Right atrium auricular region (tissue), 2 donors: ENCODE results near the gene SGO1. TPM values are rescaled to one million over a fixed set of nuclear protein-coding genes. Genes with fewer than 3 reads are reported as not detected.

Experiments
- DNase-seq: peaks from one replicate; pipeline ENCODE4 v3.0.0-alpha.2; 2019; ENCODE audit warnings: low spot score
- H3K27ac ChIP-seq, 2 donors: fragments of 200-600 bp; sonication (generic); 1 replicate in 1 of 2; 2 replicates in 1 of 2; pipeline ENCODE4 v1.5.1; 2016 to 2019
- H3K27me3 ChIP-seq, 2 donors: fragments of 200-600 bp; sonication (generic); one replicate each; pipeline versions ENCODE4 v1.5.1 to v1.6.0; 2017 to 2019
- H3K36me3 ChIP-seq: fragments of 200-600 bp; sonication (generic); one replicate; pipeline ENCODE4 v1.5.1; 2016
- H3K4me1 ChIP-seq, 2 donors: fragments of 200-600 bp; sonication (generic); one replicate each; pipeline versions ENCODE4 v1.5.1 to v1.6.0; 2017 to 2019
- H3K4me3 ChIP-seq, 2 donors: fragments of 200-600 bp; sonication (generic); 1 replicate in 1 of 2; 2 replicates in 1 of 2; pipeline ENCODE4 v1.5.1; 2017 to 2019; ENCODE audit warnings: mild to moderate bottlenecking in 1 of 2, moderate library complexity in 1 of 2
- H3K9me3 ChIP-seq, 2 donors: fragments of 200-600 bp; sonication (generic); one replicate each; pipeline ENCODE4 v1.5.1; 2019
- total RNA-seq, 2 donors: library from RNA; depleted of rRNA; stranded (reverse); fragments of >200 nt; gene quantifications; one replicate each; pipeline ENCODE4 v1.1.0, GENCODE V29; 2016
- TF ChIP-seq, protein P1 (sequence below), 2 donors: fragments of 200-600 bp; sonication (generic); IDR thresholded peaks; one replicate each; pipeline ENCODE4 v1.5.1; 2019; ENCODE audit warnings: antibody characterized with exemption in 2 of 2

SGO1 gene
- total RNA-seq, 2 donors from 2014 or later = 0.63 TPM; not detected in 1

GRCh38 chr3:20141316-20141715 lies 44.7 kb downstream of the SGO1 start:
- TF ChIP-seq, protein P1, sequence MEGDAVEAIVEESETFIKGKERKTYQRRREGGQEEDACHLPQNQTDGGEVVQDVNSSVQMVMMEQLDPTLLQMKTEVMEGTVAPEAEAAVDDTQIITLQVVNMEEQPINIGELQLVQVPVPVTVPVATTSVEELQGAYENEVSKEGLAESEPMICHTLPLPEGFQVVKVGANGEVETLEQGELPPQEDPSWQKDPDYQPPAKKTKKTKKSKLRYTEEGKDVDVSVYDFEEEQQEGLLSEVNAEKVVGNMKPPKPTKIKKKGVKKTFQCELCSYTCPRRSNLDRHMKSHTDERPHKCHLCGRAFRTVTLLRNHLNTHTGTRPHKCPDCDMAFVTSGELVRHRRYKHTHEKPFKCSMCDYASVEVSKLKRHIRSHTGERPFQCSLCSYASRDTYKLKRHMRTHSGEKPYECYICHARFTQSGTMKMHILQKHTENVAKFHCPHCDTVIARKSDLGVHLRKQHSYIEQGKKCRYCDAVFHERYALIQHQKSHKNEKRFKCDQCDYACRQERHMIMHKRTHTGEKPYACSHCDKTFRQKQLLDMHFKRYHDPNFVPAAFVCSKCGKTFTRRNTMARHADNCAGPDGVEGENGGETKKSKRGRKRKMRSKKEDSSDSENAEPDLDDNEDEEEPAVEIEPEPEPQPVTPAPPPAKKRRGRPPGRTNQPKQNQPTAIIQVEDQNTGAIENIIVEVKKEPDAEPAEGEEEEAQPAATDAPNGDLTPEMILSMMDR (IDR thresholded peaks at IDR 0.05) = no peak
- Histone ChIP-seq H3K27me3 (no peaks in the 10 kb centered on the region), H3K9me3 (no peaks in the 10 kb centered on the region), H3K36me3 (peaks cover 5% of the 10 kb centered on the region), H3K27ac (peak overlapping the region in 1 of 2 donors; percentile 22), H3K4me3 (no peak overlapping the region), H3K4me1 (peaks cover 0 to 6% of the 10 kb centered on the region in 2 donors)
- no peak for DNase-seq

GRCh38 chr3:20140881-20141280 lies 45.1 kb downstream of the SGO1 start:
- Histone ChIP-seq H3K4me1 (peaks cover 0 to 6% of the 10 kb centered on the region in 2 donors), H3K9me3 (no peaks in the 10 kb centered on the region), H3K36me3 (peaks cover 5% of the 10 kb centered on the region), H3K27ac (no peak overlapping the region), H3K4me3 (no peak overlapping the region), H3K27me3 (no peaks in the 10 kb centered on the region)
- TF ChIP-seq, protein P1 (IDR thresholded peaks at IDR 0.05) = no peak
- DNase-seq = no peak

DNA sequence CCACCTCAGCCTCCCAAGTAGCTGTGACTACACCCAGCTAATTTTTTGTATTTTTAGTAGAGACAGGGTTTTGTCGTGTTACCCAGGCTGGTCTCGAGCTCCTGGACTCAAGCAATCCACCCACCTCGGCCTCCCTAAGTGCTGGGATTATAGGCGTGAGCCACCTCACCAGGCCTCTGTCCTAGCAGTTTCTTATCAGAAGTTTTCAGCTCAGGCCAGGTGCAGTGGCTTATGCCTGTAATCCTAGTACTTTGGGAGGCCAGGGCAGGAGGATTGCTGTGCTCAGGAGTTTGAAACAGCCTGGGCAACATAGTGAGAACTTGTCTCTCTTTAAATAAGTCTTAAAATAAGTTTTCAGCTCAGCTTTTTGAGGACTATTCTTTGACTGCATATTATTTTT lies 48.4 kb downstream of the SGO1 start:
- TF ChIP-seq, protein P1 (IDR thresholded peaks at IDR 0.05) = no peak
- no peak overlapping the region for H3K27ac ChIP-seq
- no peak overlapping the region for H3K4me3 ChIP-seq

DNA sequence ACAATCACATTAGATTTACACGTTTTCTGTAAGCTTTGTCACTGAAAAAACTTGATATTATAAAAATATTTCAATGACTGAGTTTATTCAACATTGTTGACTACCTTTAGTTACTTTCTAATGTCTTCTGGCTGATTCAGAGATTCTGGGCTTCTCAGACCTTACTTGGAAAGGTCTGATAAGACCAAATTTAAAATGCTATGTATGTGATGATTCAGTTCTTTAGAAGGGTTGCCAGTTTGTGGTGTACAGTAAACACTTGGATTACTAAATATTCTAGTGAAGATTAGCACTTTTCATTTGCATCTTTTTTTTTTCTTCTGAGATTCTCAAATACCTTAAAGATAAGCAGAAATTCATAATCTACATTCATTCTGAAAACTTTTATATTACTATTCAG lies 49.8 kb downstream of the SGO1 start:
- no peaks in the 10 kb centered on the region for H3K27me3 ChIP-seq
- no peak for DNase-seq
- H3K27ac ChIP-seq = no peak overlapping the region
- TF ChIP-seq, protein P1 (IDR thresholded peaks at IDR 0.05) = no peak
- H3K36me3 ChIP-seq = no peaks in the 10 kb centered on the region
- H3K4me1 ChIP-seq = peaks cover 0 to 1% of the 10 kb centered on the region in 2 donors
- H3K4me3 ChIP-seq = no peak overlapping the region
- H3K9me3 ChIP-seq = no peaks in the 10 kb centered on the region

More for the DNA sequence above, 48.4 kb downstream of the SGO1 start:
- no peaks in the 10 kb centered on the region for H3K9me3 ChIP-seq
- no peaks in the 10 kb centered on the region for H3K27me3 ChIP-seq
- DNase-seq = no peak
- peaks cover 0 to 6% of the 10 kb centered on the region in 2 donors for H3K4me1 ChIP-seq
- peaks cover under 1% of the 10 kb centered on the region for H3K36me3 ChIP-seq

DNA sequence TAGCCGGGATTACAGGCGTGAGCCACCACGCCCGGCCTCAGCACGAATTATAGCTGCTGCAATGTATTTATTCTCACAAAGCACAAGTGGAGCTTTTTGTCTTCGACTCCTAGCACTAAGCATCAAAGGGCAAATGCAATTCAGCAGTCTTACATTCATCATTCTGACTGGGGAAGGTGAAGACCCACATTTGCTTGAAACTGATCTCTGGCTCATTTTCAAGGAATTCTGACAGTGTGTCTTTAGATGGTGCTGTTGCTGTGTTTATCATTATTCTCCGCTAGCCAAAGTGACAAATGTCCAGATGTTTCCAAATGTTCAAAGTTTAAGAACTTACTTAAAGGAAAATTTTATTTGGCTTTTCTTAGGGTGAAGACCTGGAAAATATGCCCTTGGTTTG lies 55.9 kb downstream of the SGO1 start:
- Histone ChIP-seq H3K4me3 (no peak overlapping the region), H3K4me1 (peaks cover 0 to 6% of the 10 kb centered on the region in 2 donors), H3K27ac (no peak overlapping the region), H3K9me3 (no peaks in the 10 kb centered on the region), H3K36me3 (peaks cover 15% of the 10 kb centered on the region), H3K27me3 (no peaks in the 10 kb centered on the region)
- no peak for DNase-seq
- TF ChIP-seq, protein P1 (IDR thresholded peaks at IDR 0.05) = peak in 1 of 2 donors; percentile 29

DNA sequence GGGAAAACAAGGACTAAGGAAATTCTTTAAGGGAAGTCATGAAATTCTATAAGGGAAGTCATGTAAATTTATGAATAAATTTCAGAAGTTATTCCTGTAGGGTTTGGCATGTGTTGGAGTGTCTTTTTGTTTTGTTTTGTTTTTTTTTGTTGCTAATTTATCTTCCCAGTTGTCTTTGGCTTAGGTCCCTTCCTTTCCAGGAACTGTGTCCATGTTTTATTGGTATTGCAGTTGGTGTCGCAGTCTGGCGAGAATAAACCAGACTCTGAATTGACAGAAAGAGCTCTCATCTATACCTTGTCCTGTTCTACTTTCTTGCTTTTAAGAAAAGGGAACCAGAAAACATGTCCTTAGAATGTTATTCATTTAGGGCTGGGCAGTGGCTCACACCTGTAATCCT lies 57.6 kb downstream of the SGO1 start:
- H3K27me3 ChIP-seq = no peaks in the 10 kb centered on the region
- TF ChIP-seq, protein P1 (IDR thresholded peaks at IDR 0.05) = no peak
- H3K4me1 ChIP-seq = peaks cover 0 to 6% of the 10 kb centered on the region in 2 donors
- H3K36me3 ChIP-seq = peaks cover 27% of the 10 kb centered on the region
- no peaks in the 10 kb centered on the region for H3K9me3 ChIP-seq
- no peak for DNase-seq
- no peak overlapping the region for H3K4me3 ChIP-seq
- H3K27ac ChIP-seq = no peak overlapping the region
